GM13977 (cell line): Measurements from ENCODE around the gene OGFR.
A peak's percentile ranks its signal among the peaks of the same experiment; 100 is the strongest.

ENCODE experiments used
- DNase-seq: peaks from one replicate; pipeline ENCODE4 v3.0.0; 2012; ENCODE audit warnings: low spot score
- CTCF ChIP-seq: IDR thresholded peaks from 2 replicates; pipeline ENCODE4 v1.5.1; 2012; ENCODE audit warnings: mild to moderate bottlenecking, control low read depth; ENCODE audit not compliant: insufficient read depth; ENCODE audit errors: extremely low read depth, missing control alignments
- in situ Hi-C: fragments of 300-500 bp; cut with MboI; formaldehyde crosslinking; loops from one replicate; pipeline ENCODE4 v1.12.0; 2022; ENCODE audit warnings: low sequenced_read_pairs, low pct_unique_long_range_greater_than_20kb, mixed read lengths, inconsistent platforms; ENCODE audit not compliant: unreplicated experiment

The OGFR gene

DNA sequence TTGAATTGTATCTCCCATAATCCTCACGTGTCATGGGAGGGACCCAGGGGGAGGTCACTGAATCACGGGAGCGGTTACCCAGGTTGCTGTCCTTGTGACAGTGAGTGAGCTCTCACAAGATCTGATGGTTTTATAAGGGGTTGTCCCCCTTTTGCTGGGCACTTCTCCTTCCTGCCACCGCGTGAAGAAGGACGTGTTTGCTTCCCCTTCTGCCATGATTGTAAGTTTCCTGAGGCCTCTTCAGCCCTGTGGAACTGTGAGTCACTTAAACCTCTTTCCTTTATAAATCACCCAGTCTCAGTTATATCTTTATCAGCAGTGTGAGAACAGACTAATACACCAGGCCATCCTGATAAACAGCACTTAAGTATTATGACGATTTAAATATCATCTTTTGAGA is 17.3 kb upstream of the OGFR start:
- TF ChIP-seq CTCF, result no peak
- DNase-seq, result no peak
- in situ Hi-C loops, result no loop called here

DNA sequence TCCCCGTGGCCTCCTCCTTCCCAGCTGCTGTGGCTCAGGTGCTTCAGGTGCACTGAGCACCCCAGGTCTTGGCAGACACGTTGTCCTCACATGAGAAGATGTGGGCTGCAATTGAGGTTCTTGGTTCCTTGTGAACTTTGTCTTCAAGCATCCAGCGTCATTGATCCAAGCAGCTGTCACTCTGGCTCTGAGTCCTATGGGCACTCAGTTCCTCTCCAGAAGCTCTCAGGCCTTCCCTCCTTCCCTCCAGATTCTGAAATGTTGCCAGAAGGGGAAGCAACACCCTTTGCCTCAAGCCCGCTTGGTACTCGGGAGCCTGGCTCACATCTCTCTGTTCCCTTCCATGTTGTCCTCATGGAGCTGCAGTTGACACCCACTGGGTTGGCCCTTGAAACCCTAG is 16.8 kb upstream of the OGFR start:
- TF ChIP-seq CTCF, result no peak
- in situ Hi-C loops, result no loop called here
- no peak for DNase-seq

DNA sequence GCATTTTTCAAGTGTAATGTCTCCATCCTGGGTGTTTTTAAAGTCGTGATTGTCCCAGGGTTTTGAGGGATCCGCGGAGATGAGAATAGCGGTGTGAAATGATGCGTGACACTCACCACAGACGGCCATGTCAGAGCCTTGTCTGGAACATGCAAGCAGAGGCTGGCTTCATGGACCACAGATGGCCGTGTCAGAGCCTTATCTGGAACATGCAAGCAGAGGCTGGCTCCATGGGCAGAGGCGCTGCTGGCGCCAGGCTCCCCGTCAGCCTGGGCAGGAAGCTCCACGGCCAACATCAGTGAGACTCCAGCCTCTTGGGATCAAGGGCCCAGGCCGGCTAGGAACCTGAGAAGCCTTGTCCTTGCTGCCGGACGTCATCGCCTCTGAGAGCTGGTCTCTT is 16.0 kb upstream of the OGFR start:
- no peak for DNase-seq

GRCh38 chr20:62790075-62790474 is 14.6 kb upstream of the OGFR start:
- DNase-seq, result no peak
- in situ Hi-C loops, result no loop called here
- TF ChIP-seq CTCF, result no peak

More for the DNA sequence above, 16.0 kb upstream of the OGFR start:
- in situ Hi-C loops, result no loop called here
- TF ChIP-seq CTCF, result no peak

DNA sequence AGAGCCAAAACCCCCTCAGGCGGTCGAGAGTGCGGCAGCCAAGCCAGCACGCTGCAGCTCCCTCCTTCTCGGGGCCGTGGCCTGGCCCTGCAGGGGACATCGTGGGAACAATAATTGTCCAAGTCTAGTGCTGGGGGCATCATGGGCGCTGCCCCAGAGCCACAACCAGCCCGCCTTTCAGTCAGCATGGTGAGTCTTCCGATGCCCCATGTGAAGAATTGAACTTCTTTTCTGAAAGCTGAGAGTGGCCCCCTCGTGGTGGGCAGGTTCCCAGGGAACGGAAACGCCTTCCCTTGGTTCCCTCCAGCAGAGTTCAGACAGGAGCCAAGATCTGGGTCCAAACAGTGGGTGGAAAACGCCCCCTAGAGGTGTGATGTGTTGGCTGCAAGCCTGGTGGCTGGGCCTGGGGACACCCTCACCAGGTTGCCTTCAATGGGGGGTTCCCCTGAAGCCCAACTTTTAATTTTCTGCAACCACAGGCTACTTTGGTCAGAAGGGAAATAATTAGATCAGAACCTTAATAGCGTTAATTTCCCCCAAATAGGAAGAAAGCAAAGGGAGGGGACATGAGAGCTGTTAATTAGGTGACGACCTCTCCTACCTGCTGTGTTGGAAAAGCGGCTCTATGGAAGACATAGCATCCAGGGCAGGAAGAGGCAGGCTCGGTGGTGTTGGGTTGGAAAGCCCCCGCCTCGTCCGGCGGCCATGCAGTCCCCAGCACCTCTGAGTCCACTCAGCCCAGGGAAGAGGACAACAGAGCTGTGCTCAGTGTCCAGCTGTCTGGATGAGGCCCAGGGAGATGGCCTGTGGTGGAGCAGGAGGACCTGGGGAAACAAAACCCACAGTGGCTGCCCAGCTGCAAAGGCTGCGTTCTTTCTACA is 13.1 kb upstream of the OGFR start:
- DNase-seq, result peak; percentile 87
- peak; percentile 90 for TF ChIP-seq CTCF
- in situ Hi-C loops, result no loop called here

DNA sequence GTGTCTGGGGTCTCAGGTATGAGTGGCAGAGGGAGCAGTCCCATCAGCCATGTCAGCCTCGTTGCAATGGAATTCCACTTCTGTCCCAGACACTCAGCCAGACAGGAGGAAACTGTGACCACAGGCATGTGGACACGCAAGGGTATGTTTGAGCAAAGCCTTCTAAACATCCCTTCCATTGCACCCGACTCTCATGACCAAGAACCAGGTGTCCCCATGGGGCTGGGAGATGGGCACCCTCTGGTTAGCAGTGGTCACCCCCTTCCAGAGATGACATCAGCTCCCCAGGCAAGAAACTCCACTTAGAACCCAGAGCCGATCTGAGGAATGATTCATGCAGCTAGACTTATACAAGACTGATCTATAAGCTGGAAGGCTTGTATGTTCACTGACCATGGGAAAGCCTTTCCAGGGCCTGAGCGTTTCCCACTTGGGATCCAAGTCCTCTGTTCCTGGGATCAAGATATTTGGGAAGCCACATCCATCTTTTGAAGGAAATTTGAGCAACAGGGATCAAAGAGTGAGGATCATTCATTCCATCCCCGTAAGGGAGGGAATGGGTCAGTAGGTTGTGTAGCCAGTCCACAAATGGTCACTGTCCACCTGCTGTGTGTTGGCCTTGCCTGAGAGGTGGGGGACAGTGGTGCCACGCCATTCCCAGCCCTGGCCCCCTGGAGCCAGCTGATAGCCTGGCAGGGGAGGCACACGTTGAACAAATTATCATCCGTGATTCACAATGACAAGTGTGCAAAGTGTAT is 12.3 kb upstream of the OGFR start:
- in situ Hi-C loops, result no loop called here
- no peak for DNase-seq
- no peak for TF ChIP-seq CTCF
